GM10248 (cell line): ENCODE data around the gene WIZ.

ENCODE experiments used
- CTCF ChIA-PET: fragments of 300-600 bp; sonication (Branson Sonifier 250); formaldehyde crosslinking; extraction: SDS; loops from one replicate; lab custom pipeline; 2021; ENCODE audit warnings: antibody characterized with exemption; lab: Yijun Ruan, JAX
- POLR2A ChIA-PET: fragments of 350-650 bp; sonication (Branson Sonifier 250); formaldehyde crosslinking; extraction: SDS; loops from one replicate; lab custom pipeline; 2020; ENCODE audit warnings: antibody characterized with exemption; lab: Yijun Ruan, JAX
- DNase-seq: peaks from one replicate; pipeline ENCODE4 v3.0.0; 2012; ENCODE audit errors: extremely low spot score
- CTCF ChIP-seq: IDR thresholded peaks from 2 replicates; pipeline ENCODE4 v1.5.1; 2012; ENCODE audit warnings: mild to moderate bottlenecking, low read depth; ENCODE audit errors: extremely low read depth, missing control alignments, control extremely low read depth

The WIZ gene

DNA sequence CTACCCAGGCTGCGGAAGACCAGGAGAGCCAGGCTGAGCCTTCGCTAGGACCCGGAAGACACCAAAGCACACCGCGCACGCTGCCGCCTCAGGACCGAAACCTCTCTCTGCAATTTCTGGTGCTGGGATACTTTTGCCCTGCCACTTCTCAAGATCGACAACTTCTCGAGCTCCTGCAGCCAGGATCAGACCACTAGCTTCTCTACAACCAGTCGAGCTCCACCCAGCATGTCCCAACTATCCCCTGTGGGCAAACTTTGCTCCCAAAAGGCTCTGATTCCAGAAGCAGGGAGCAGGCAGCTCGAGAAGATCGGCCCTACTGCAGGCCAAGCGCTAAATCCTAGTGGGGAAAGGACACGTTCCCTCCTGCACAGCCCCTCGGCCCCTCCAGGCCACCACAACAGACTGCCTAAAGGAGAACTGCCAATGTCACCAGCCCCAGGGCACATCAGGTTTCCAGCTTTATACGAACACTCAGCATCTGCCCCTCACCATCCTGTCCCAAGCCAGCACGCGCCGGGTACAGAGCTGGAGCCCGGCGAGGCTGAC, 71.1 kb downstream of the WIZ start:
- POLR2A ChIA-PET: interaction anchor here (0.6 to 3.0 kb wide), 3 partner anchors 30 to 45 kb away, joined by 6 to 22 read pairs (median 18); partner anchors contain the start of genes AKAP8L and BRD4

GRCh38 chr19:15374796-15375440, 74.8 kb downstream of the WIZ start:
- ChIA-PET POLR2A (interaction anchor here (0.6 to 1.2 kb wide), 3 partner anchors 14 to 1487 kb away, joined by 3 to 5 read pairs (median 3); no protein-coding TSS in a partner anchor), CTCF (no interaction called here)
- no peak for DNase-seq
- no peak for TF ChIP-seq CTCF

More for the DNA sequence above, 71.1 kb downstream of the WIZ start:
- CTCF ChIA-PET: interaction anchor here (0.8 to 3.0 kb wide), 4 partner anchors 21 to 177 kb away, joined by 3 to 15 read pairs (median 3); partner anchors contain the start of gene AKAP8L
- TF ChIP-seq CTCF: no peak
- peak; percentile 72 for DNase-seq

- TF ChIP-seq CTCF: no peak
- no peak for DNase-seq
- CTCF ChIA-PET: no interaction called here
- POLR2A ChIA-PET: interaction anchor here (0.6 kb wide), 1 partner anchor 14 kb away, joined by 3 read pairs; no protein-coding TSS in a partner anchor
Observed at GRCh38 chr19:15374105-15374651, 75.6 kb downstream of the WIZ start.

DNA sequence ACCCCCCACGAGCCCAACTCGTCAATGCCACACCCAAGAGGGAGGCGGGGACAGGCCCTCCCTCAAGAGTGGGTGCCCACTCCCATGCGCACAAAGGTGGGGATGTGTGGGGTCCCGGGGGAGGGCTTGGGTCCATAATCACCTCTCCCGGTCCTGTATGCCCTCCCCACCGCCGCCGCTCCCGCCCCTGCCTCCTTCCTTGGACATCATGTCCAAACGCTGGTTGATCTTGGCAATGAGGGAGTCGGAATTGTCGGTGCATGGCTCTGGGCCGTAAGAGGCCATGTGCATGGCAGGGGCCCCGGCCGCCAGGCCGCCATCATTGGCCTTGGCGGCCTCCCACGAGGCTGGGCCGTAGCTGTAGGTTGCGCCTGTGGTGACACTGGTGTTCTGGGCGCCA, 76.1 kb downstream of the WIZ start:
- no peak for DNase-seq
- no peak for TF ChIP-seq CTCF
- ChIA-PET CTCF (no interaction called here), POLR2A (no interaction called here)

GRCh38 chr19:15372891-15373301, 76.9 kb downstream of the WIZ start:
- ChIA-PET CTCF (no interaction called here), POLR2A (no interaction called here)
- TF ChIP-seq CTCF: no peak
- no peak for DNase-seq

- no peak for TF ChIP-seq CTCF
- CTCF ChIA-PET: interaction anchor here (1.2 kb wide), 1 partner anchor 8 kb away, joined by 3 read pairs; no protein-coding TSS in a partner anchor
- no peak for DNase-seq
- POLR2A ChIA-PET: no interaction called here
Observed at GRCh38 chr19:15372470-15372869, 77.3 kb downstream of the WIZ start.
